Measurements from ENCODE around the gene PTAFR. TPM values are rescaled to one million over a fixed set of nuclear protein-coding genes. Genes with fewer than 3 reads are reported as not detected.

The PTAFR gene
- total RNA-seq, 4 donors from 2014 or later, result 2.7 to 10.2 (median 6.8) TPM

- WGBS, 2 donors, result 80 to 88% methylated on average over 9 of the region's 9 CpGs
- H3K4me3 ChIP-seq (ENCODE audit: low read depth, poor library complexity, severe bottlenecking), result no peak overlapping the region
- intact Hi-C loops (cut with DNase I; ENCODE audit: low total_unique reads), result no loop called here
- no peak for TF ChIP-seq CTCF (IDR thresholded peaks at IDR 0.05)
- no peak for TF ChIP-seq POLR2A (IDR thresholded peaks at IDR 0.05)
- no peak for DNase-seq (ENCODE audit: low spot score in 2 of 2)
These were observed 22.4 kb downstream of the PTAFR start for GRCh38 chr1:28154078-28154594.

GRCh38 chr1:28150125-28150780, 26.2 kb downstream of the PTAFR start:
- TF ChIP-seq POLR2A (IDR thresholded peaks at IDR 0.05), result no peak
- TF ChIP-seq CTCF (IDR thresholded peaks at IDR 0.05), result no peak
- no peak overlapping the region for H3K4me3 ChIP-seq (ENCODE audit: low read depth, poor library complexity, severe bottlenecking)
- WGBS, 2 donors, result 92 to 94% methylated on average over 23 of the region's 23 CpGs
- no peak for DNase-seq (ENCODE audit: low spot score in 2 of 2)
- intact Hi-C loops (cut with DNase I; ENCODE audit: low total_unique reads), result no loop called here

- intact Hi-C loops (cut with DNase I; ENCODE audit: low total_unique reads), result no loop called here
- no peak for DNase-seq (ENCODE audit: low spot score in 2 of 2)
- H3K4me3 ChIP-seq (ENCODE audit: low read depth, poor library complexity, severe bottlenecking), result no peak overlapping the region
- TF ChIP-seq CTCF (IDR thresholded peaks at IDR 0.05) (no peak), POLR2A (IDR thresholded peaks at IDR 0.05) (no peak)
- WGBS, 2 donors, result 100% methylated on average over 1 of the region's 1 CpG
These were observed 27.7 kb downstream of the PTAFR start for GRCh38 chr1:28148880-28149195.

GRCh38 chr1:28147264-28148094, 29.0 kb downstream of the PTAFR start:
- intact Hi-C loops (cut with DNase I; ENCODE audit: low total_unique reads), result no loop called here

GRCh38 chr1:28145728-28146127, 30.8 kb downstream of the PTAFR start:
- 91 to 95% methylated on average over 5 of the region's 5 CpGs for WGBS, 2 donors
- intact Hi-C loops (cut with DNase I; ENCODE audit: low total_unique reads), result no loop called here
- H3K4me3 ChIP-seq (ENCODE audit: low read depth, poor library complexity, severe bottlenecking), result no peak overlapping the region
- TF ChIP-seq POLR2A (IDR thresholded peaks at IDR 0.05), result no peak
- TF ChIP-seq CTCF (IDR thresholded peaks at IDR 0.05), result no peak
- no peak for DNase-seq (ENCODE audit: low spot score in 2 of 2)

More at GRCh38 chr1:28147264-28148094, 29.0 kb downstream of the PTAFR start:
- TF ChIP-seq CTCF (IDR thresholded peaks at IDR 0.05) (no peak), POLR2A (IDR thresholded peaks at IDR 0.05) (no peak)
- WGBS, 2 donors, result 72 to 87% methylated on average over 15 to 16 of the region's 16 CpGs
- no peak for DNase-seq (ENCODE audit: low spot score in 2 of 2)
- no peak overlapping the region for H3K4me3 ChIP-seq (ENCODE audit: low read depth, poor library complexity, severe bottlenecking)

Measured in lower leg skin (tissue), 4 donors.